Liver (tissue), 9 donors: Measurements from ENCODE around the gene DCAF5. TPM values are rescaled to one million over a fixed set of nuclear protein-coding genes. Genes with fewer than 3 reads are reported as not detected.

ENCODE experiments used
- DNase-seq: peaks from one replicate; pipeline ENCODE4 v3.0.0-alpha.2; 2017; ENCODE audit warnings: low spot score
- H3K27ac ChIP-seq, 2 donors: one replicate each; pipeline ENCODE4 v1.7.0; 2013; ENCODE audit warnings: inconsistent platforms in 2 of 2, low read length in 2 of 2, control low read depth in 1 of 2, low read depth in 1 of 2, mild to moderate bottlenecking in 1 of 2
- H3K27me3 ChIP-seq, 4 donors: one replicate each; pipeline versions ENCODE4 v1.6.1 to v1.7.0; 2013; ENCODE audit warnings: low read length in 3 of 4, inconsistent platforms in 1 of 4, mild to moderate bottlenecking in 1 of 4, moderate library complexity in 1 of 4; ENCODE audit not compliant: control insufficient read depth in 4 of 4, insufficient read depth in 4 of 4
- H3K36me3 ChIP-seq, 4 donors: one replicate each; pipeline versions ENCODE4 v1.6.1 to v1.7.0; 2013; ENCODE audit warnings: low read length in 3 of 4, mild to moderate bottlenecking in 3 of 4, low read depth in 1 of 4, moderate library complexity in 1 of 4; ENCODE audit not compliant: control insufficient read depth in 4 of 4, insufficient read depth in 3 of 4
- H3K4me1 ChIP-seq, 4 donors: one replicate each; pipeline versions ENCODE4 v1.6.1 to v1.7.0; 2013; ENCODE audit warnings: low read length in 3 of 4, mild to moderate bottlenecking in 3 of 4, moderate library complexity in 1 of 4; ENCODE audit not compliant: control insufficient read depth in 4 of 4, insufficient read depth in 4 of 4
- H3K4me3 ChIP-seq, 3 donors: one replicate each; pipeline versions ENCODE4 v1.6.1 to v1.7.0; 2013; ENCODE audit warnings: low read length in 3 of 3, control low read depth in 1 of 3, low read depth in 1 of 3, mild to moderate bottlenecking in 1 of 3
- H3K9ac ChIP-seq, 2 donors: one replicate each; pipeline ENCODE4 v1.7.0; 2013; ENCODE audit warnings: low read length in 2 of 2, mild to moderate bottlenecking in 2 of 2, moderate library complexity in 2 of 2, control low read depth in 1 of 2, low read depth in 1 of 2
- H3K9me3 ChIP-seq, 4 donors: one replicate each; pipeline versions ENCODE4 v1.6.1 to v1.7.0; 2013; ENCODE audit warnings: low read length in 3 of 4; ENCODE audit not compliant: control insufficient read depth in 4 of 4
- CTCF ChIP-seq: fragments of 150-350 bp; IDR thresholded peaks from 2 replicates; pipeline ENCODE4 v1.5.1; 2017; ENCODE audit warnings: improper control_type of control experiment, low read depth, low read length; ENCODE audit not compliant: missing input control
- FOXA2 ChIP-seq: IDR thresholded peaks from 2 replicates; pipeline ENCODE4 v1.6.1; 2016; ENCODE audit warnings: antibody characterized with exemption
- GABPA ChIP-seq, 2 donors: IDR thresholded peaks in 1 of 2; conservative IDR thresholded peaks in 1 of 2; 2 replicates each; pipeline ENCODE4 v1.6.1; 2016; ENCODE audit warnings: antibody characterized with exemption in 2 of 2, mild to moderate bottlenecking in 1 of 2, moderate library complexity in 1 of 2
- HNF4A ChIP-seq, 2 donors: conservative IDR thresholded peaks; 2 replicates each; pipeline ENCODE4 v1.6.1; 2016; ENCODE audit warnings: antibody characterized with exemption in 2 of 2, mild to moderate bottlenecking in 2 of 2
- HNF4G ChIP-seq: IDR thresholded peaks from 2 replicates; pipeline ENCODE4 v1.6.1; 2016; ENCODE audit warnings: antibody characterized with exemption
- JUND ChIP-seq, 2 donors: IDR thresholded peaks; 2 replicates each; pipeline ENCODE4 v1.6.1; 2016; ENCODE audit warnings: antibody characterized with exemption in 2 of 2
- MAX ChIP-seq: IDR thresholded peaks from 2 replicates; pipeline ENCODE4 v1.6.1; 2016; ENCODE audit warnings: antibody characterized with exemption
- RAD21 ChIP-seq, 2 donors: IDR thresholded peaks; 2 replicates each; pipeline ENCODE4 v1.6.1; 2016; ENCODE audit warnings: antibody characterized with exemption in 2 of 2, mild to moderate bottlenecking in 2 of 2
- REST ChIP-seq: IDR thresholded peaks from 2 replicates; pipeline ENCODE4 v1.6.1; 2016; ENCODE audit warnings: antibody characterized with exemption, mild to moderate bottlenecking
- RXRA ChIP-seq, 2 donors: IDR thresholded peaks; 2 replicates each; pipeline ENCODE4 v1.6.1; 2017 to 2018; ENCODE audit warnings: antibody characterized with exemption in 2 of 2, mild to moderate bottlenecking in 1 of 2
- TAF1 ChIP-seq: conservative IDR thresholded peaks from 2 replicates; pipeline ENCODE4 v1.6.1; 2016; ENCODE audit warnings: antibody characterized with exemption, mild to moderate bottlenecking
- YY1 ChIP-seq: IDR thresholded peaks from 2 replicates; pipeline ENCODE4 v1.6.1; 2016; ENCODE audit warnings: antibody characterized with exemption, mild to moderate bottlenecking
- WGBS: extraction: QIAGEN DNeasy Blood & Tissue Kit; methylation state at CpG from one replicate; pipeline ENCODE4 v1.1.7; 2013; 5-methylcytosine and 5-hydroxymethylcytosine counted together
- polyA plus RNA-seq, 2 donors: library from polyadenylated mRNA; stranded (reverse) in 1 of 2; unstranded in 1 of 2; fragments of 200-250 nt in 1 of 2; fragments of >200 nt in 1 of 2; fragmentation: Nextera tagmentation in 1 of 2; extraction: Ambion mirVana in 1 of 2; gene quantifications; one replicate each; pipeline versions ENCODE4 v1.2.1 to v1.2.3, GENCODE V29; 2013 to 2015
- total RNA-seq, 2 donors: library from RNA; depleted of rRNA; stranded (reverse); fragments of >200 nt; gene quantifications; one replicate each; pipeline ENCODE4 v1.2.3, GENCODE V29; 2014
- donor health status: healthy.
- donor health status: healthy.
- donor health status: healthy.
- donor health status: healthy.
- donor health status: healthy.

Gene DCAF5
- total and polyA plus RNA-seq, 4 donors, result 12.9 to 18.1 (median 14.5) TPM

GRCh38 chr14:69152181-69152901, 578 bp downstream of the DCAF5 start:
- peak overlapping the region; percentile 87 to 93 for H3K27ac ChIP-seq
- H3K9me3 ChIP-seq, result no peaks in the 10 kb centered on the region
- H3K27me3 ChIP-seq, result no peaks in the 10 kb centered on the region
- DNase-seq, result peak; percentile 46
- H3K4me1 ChIP-seq, result peaks cover 5 to 21% (median 13%) of the 10 kb centered on the region in 4 donors
- peak overlapping the region; percentile 69 to 96 (median 89) for H3K4me3 ChIP-seq
- WGBS, result under 1% methylated on average over 38 of the region's 38 CpGs
- peaks cover 0 to 5% (median 0%) of the 10 kb centered on the region in 4 donors for H3K36me3 ChIP-seq
- TF ChIP-seq MAX, result peak; percentile 6
- no peak for TF ChIP-seq TAF1
- peak overlapping the region; percentile 88 to 91 for H3K9ac ChIP-seq

- peak overlapping the region; percentile 69 to 96 (median 89) for H3K4me3 ChIP-seq
- no peaks in the 10 kb centered on the region for H3K9me3 ChIP-seq
- no peaks in the 10 kb centered on the region for H3K27me3 ChIP-seq
- H3K27ac ChIP-seq, result peak overlapping the region; percentile 87 to 93
- H3K9ac ChIP-seq, result peak overlapping the region; percentile 88 to 91
- TF ChIP-seq RXRA (IDR thresholded peaks at IDR 0.05), result no peak
- TF ChIP-seq CTCF, result peak; percentile 29
- TF ChIP-seq RAD21 (IDR thresholded peaks at IDR 0.05), result peak in 1 of 2 donors; percentile 29
- TF ChIP-seq FOXA2, result no peak
- no peak for TF ChIP-seq TAF1
- TF ChIP-seq JUND (IDR thresholded peaks at IDR 0.05), result no peak
- TF ChIP-seq YY1, result peak; percentile 15
- H3K36me3 ChIP-seq, result peaks cover 0 to 5% (median 0%) of the 10 kb centered on the region in 4 donors
- under 1% methylated on average over 57 of the region's 57 CpGs for WGBS
- H3K4me1 ChIP-seq, result peaks cover 5 to 21% (median 13%) of the 10 kb centered on the region in 4 donors
- DNase-seq, result peak; percentile 81
Measured at GRCh38 chr14:69151458-69152180, 1.3 kb downstream of the DCAF5 start.

- Histone ChIP-seq H3K27me3 (no peaks in the 10 kb centered on the region), H3K9ac (no peak overlapping the region), H3K4me1 (peaks cover 5 to 27% (median 13%) of the 10 kb centered on the region in 4 donors), H3K4me3 (no peak overlapping the region), H3K36me3 (peaks cover 0 to 5% (median 0%) of the 10 kb centered on the region in 4 donors), H3K9me3 (no peaks in the 10 kb centered on the region), H3K27ac (no peak overlapping the region)
- 45% methylated on average over 2 of the region's 2 CpGs for WGBS
- TF ChIP-seq FOXA2 (no peak), HNF4A (conservative IDR thresholded peaks at IDR 0.05) (no peak), CTCF (no peak), JUND (IDR thresholded peaks at IDR 0.05) (no peak), GABPA (IDR thresholded peaks at IDR 0.05 in 1 of 2, conservative IDR thresholded peaks at IDR 0.05 in 1 of 2) (no peak), REST (no peak), RXRA (IDR thresholded peaks at IDR 0.05) (no peak), HNF4G (no peak)
- no peak for DNase-seq
Measured at GRCh38 chr14:69149461-69150244, 3.3 kb downstream of the DCAF5 start.
